ENCODE data around the gene WDR74. TPM values are rescaled to one million over a fixed set of nuclear protein-coding genes. Genes with fewer than 3 reads are reported as not detected.
"Not testable (repeated sequence)": the region's sequence is repeated elsewhere in the genome, so short reads cannot be mapped to it uniquely, and the experiment has no call there.

WDR74 gene
- total RNA-seq, 4 donors from 2014 or later = 26.6 to 46.8 (median 39.3) TPM

- 9 to 57% methylated on average over 1 to 10 of the region's 30 CpGs for WGBS, 2 donors (ENCODE audit: low coverage in 1 of 2)
- H3K4me3 ChIP-seq = peak overlapping the region; percentile 34 to 81
- H3K9me3 ChIP-seq = no peaks in the 10 kb centered on the region
- H3K4me1 ChIP-seq = peaks cover 0 to 40% (median 9%) of the 10 kb centered on the region in 3 donors
- peak overlapping the region; percentile 94 to 98 (median 95) for H3K27ac ChIP-seq
- peak; percentile 2 for ATAC-seq
- peaks cover 0 to 8% of the 10 kb centered on the region in 2 donors for H3K36me3 ChIP-seq
- TF ChIP-seq POLR2A (IDR thresholded peaks at IDR 0.05) (no peak), CTCF (IDR thresholded peaks at IDR 0.05) (no peak), EP300 (IDR thresholded peaks at IDR 0.05) (no peak), POLR2AphosphoS5 (IDR thresholded peaks at IDR 0.05) (no peak)
- H3K27me3 ChIP-seq = no peaks in the 10 kb centered on the region
Observed at GRCh38 chr11:62842171-62842741, 2.9 kb upstream of the WDR74 start.

GRCh38 chr11:62841361-62842170 lies 2.2 kb upstream of the WDR74 start:
- TF ChIP-seq EP300 (IDR thresholded peaks at IDR 0.05) = no peak
- peak; percentile 100 for TF ChIP-seq POLR2AphosphoS5 (IDR thresholded peaks at IDR 0.05)
- TF ChIP-seq POLR2A (IDR thresholded peaks at IDR 0.05) = peak; percentile 100
- peak in 2 of 4 experiments; percentile 2 to 37 for TF ChIP-seq CTCF (IDR thresholded peaks at IDR 0.05)
- Histone ChIP-seq H3K9me3 (no peaks in the 10 kb centered on the region), H3K27me3 (no peaks in the 10 kb centered on the region), H3K4me1 (peaks cover 0 to 43% (median 9%) of the 10 kb centered on the region in 3 donors), H3K36me3 (peaks cover 0 to 13% of the 10 kb centered on the region in 2 donors), H3K27ac (peak overlapping the region; percentile 94 to 98 (median 95)), H3K4me3 (peak overlapping the region; percentile 63 to 81)
- ATAC-seq = peak; percentile 81
- WGBS, 2 donors (ENCODE audit: low coverage in 1 of 2) = 0 to 1% methylated on average over 31 to 32 of the region's 33 CpGs

- not testable (repeated sequence) for H3K27me3 ChIP-seq, H3K9me3 ChIP-seq
- Histone ChIP-seq H3K27ac (peak overlapping the region; percentile 94 to 98 (median 95)), H3K4me1 (peaks cover 0 to 43% (median 9%) of the 10 kb centered on the region in 3 donors), H3K4me3 (peak overlapping the region; percentile 63 to 81), H3K36me3 (peaks cover 0 to 20% of the 10 kb centered on the region in 2 donors)
- peak; percentile 27 for ATAC-seq
- WGBS, 2 donors (ENCODE audit: low coverage in 1 of 2) = 0 to 1% methylated on average over 11 to 30 of the region's 41 CpGs
Observed at GRCh38 chr11:62840721-62841360, 1.5 kb upstream of the WDR74 start.

GRCh38 chr11:62835336-62835735 lies 4.1 kb downstream of the WDR74 start:
- Histone ChIP-seq H3K9me3 (no peaks in the 10 kb centered on the region), H3K27me3 (no peaks in the 10 kb centered on the region), H3K4me1 (peaks cover 0 to 66% (median 19%) of the 10 kb centered on the region in 3 donors), H3K4me3 (no peak overlapping the region), H3K27ac (no peak overlapping the region), H3K36me3 (peaks cover 0 to 46% of the 10 kb centered on the region in 2 donors)
- no peak for ATAC-seq
- 88 to 89% methylated on average over 5 to 7 of the region's 8 CpGs for WGBS, 2 donors (ENCODE audit: low coverage in 1 of 2)
- TF ChIP-seq CTCF (IDR thresholded peaks at IDR 0.05) (no peak), POLR2A (IDR thresholded peaks at IDR 0.05) (no peak), EP300 (IDR thresholded peaks at IDR 0.05) (no peak), POLR2AphosphoS5 (IDR thresholded peaks at IDR 0.05) (no peak)

Measured in gastroesophageal sphincter (tissue), 4 donors.